K562 (cell line): ENCODE data around the gene TRAF5. TPM values are rescaled to one million over a fixed set of nuclear protein-coding genes. Genes with fewer than 3 reads are reported as not detected.

ENCODE experiments used
- ATAC-seq: fragments of 200-7000 bp; cut with Tn5 transposase; 3 replicates; pipeline ENCODE4 v1.9.1; 2020; ENCODE audit warnings: moderate library complexity
- BruUV-seq: library from RNA; stranded (reverse); fragments of 400-500 nt; replicated peaks from 2 replicates; lab custom pipeline; 2021; lab: Mats Ljungman, UMichigan
- CTCF ChIA-PET: fragments of 300-600 bp; formaldehyde crosslinking; extraction: SDS; loops from one replicate; lab custom pipeline; 2021; ENCODE audit warnings: low intra/inter-chr PET ratio; lab: Yijun Ruan, JAX
- POLR2A ChIA-PET: fragments of 300-600, 350-650 bp; sonication (Branson Sonifier 250); formaldehyde crosslinking; extraction: SDS; loops from one replicate; lab custom pipeline; 2021; ENCODE audit warnings: antibody characterized with exemption, inconsistent platforms; lab: Yijun Ruan, JAX
- DNase-seq, 4 experiments: peaks; one replicate each; pipeline versions ENCODE4 v3.0.0 to v3.0.0-alpha.2; 2011 to 2018; ENCODE audit warnings: low spot score in 3 of 4, mixed read lengths in 3 of 4; ENCODE audit errors: extremely low read depth in 1 of 4
- FAIRE-seq: peaks from 2 replicates; lab custom pipeline; 2011; peaks lifted over from hg19 to GRCh38; lab: Jason Lieb, UNC
- H2AFZ ChIP-seq: 2 replicates; pipeline ENCODE4 v1.6.0; 2011; ENCODE audit warnings: low read depth, low read length, control low read depth, inconsistent platforms
- H3K27ac ChIP-seq: fragments of 200-600 bp; 3 replicates; pipeline ENCODE4 v1.8.0; 2011; ENCODE audit warnings: low read depth, mild to moderate bottlenecking, control low read depth, inconsistent platforms, low read length, moderate library complexity, mixed read lengths; ENCODE audit errors: extremely low read depth
- H3K27me3 ChIP-seq, 2 experiments: fragments of 300-600 bp in 1 of 2; 2 replicates in 1 of 2; 3 replicates in 1 of 2; pipeline versions ENCODE4 v1.6.0 to v1.8.0; 2011; ENCODE audit warnings: inconsistent platforms in 2 of 2, low read length in 2 of 2, mild to moderate bottlenecking in 1 of 2, mixed read lengths in 1 of 2, moderate library complexity in 1 of 2; ENCODE audit not compliant: control insufficient read depth in 2 of 2, insufficient read depth in 2 of 2
- H3K36me3 ChIP-seq: fragments of 300-600 bp; 3 replicates; pipeline ENCODE4 v1.8.0; 2011; ENCODE audit warnings: mild to moderate bottlenecking, low read length, inconsistent platforms; ENCODE audit not compliant: control insufficient read depth, insufficient read depth
- H3K4me1 ChIP-seq, 2 experiments: fragments of 200-600 bp in 1 of 2; replicated peaks in 1 of 2; 2 replicates in 1 of 2; 3 replicates in 1 of 2; pipeline versions ENCODE4 v1.5.1 to v1.8.0; 2011; ENCODE audit warnings: inconsistent platforms in 2 of 2, low read length in 2 of 2, mild to moderate bottlenecking in 1 of 2, mixed read lengths in 1 of 2, moderate library complexity in 1 of 2; ENCODE audit not compliant: control insufficient read depth in 2 of 2, insufficient read depth in 2 of 2
- H3K4me2 ChIP-seq: 2 replicates; pipeline ENCODE4 v1.6.1; 2011; ENCODE audit warnings: low read length, control low read depth, inconsistent platforms, mixed read lengths; ENCODE audit not compliant: insufficient read depth
- H3K4me3 ChIP-seq: fragments of 200-600 bp; sonication (generic), shearing (Covaris generic); 2 replicates; pipeline ENCODE4 v1.5.1; 2016; ENCODE audit warnings: control low read depth, inconsistent platforms
- H3K79me2 ChIP-seq: fragments of 200-600 bp; 3 replicates; pipeline ENCODE4 v1.8.0; 2011; ENCODE audit warnings: low read length, inconsistent platforms; ENCODE audit not compliant: control insufficient read depth, insufficient read depth
- H3K9ac ChIP-seq, 2 experiments: 2 replicates each; pipeline versions ENCODE4 v1.6.0 to v1.6.1; 2011; ENCODE audit warnings: low read depth in 2 of 2, low read length in 2 of 2, control low read depth in 1 of 2, inconsistent platforms in 1 of 2, mild to moderate bottlenecking in 1 of 2, mixed read lengths in 1 of 2; ENCODE audit not compliant: insufficient read depth in 1 of 2
- H3K9me1 ChIP-seq: one replicate; pipeline ENCODE4 v1.6.0; 2011; ENCODE audit warnings: inconsistent platforms, mild to moderate bottlenecking, low read length, moderate library complexity; ENCODE audit not compliant: control insufficient read depth, insufficient read depth
- H3K9me3 ChIP-seq: replicated peaks from 2 replicates; pipeline ENCODE4 v1.5.1; 2011; ENCODE audit warnings: low read depth, low read length, inconsistent platforms; ENCODE audit not compliant: control insufficient read depth, insufficient read depth
- H4K20me1 ChIP-seq: replicated peaks from 2 replicates; pipeline ENCODE4 v1.6.1; 2011; ENCODE audit warnings: low read length, inconsistent platforms, mixed read lengths; ENCODE audit not compliant: control insufficient read depth, insufficient read depth
- ADNP ChIP-seq: fragments of 200-800 bp; sonication (Bioruptor generic); IDR thresholded peaks from 2 replicates; pipeline ENCODE4 v1.6.1; 2016; ENCODE audit warnings: missing genetic modification characterization, missing compliant biosample characterization
- DNMT1 ChIP-seq: fragments of 450-650 bp; IDR thresholded peaks from 2 replicates; pipeline ENCODE4 v1.6.1; 2016; ENCODE audit warnings: antibody characterized with exemption, mild to moderate bottlenecking
- GMEB1 ChIP-seq: fragments of 250-450 bp; sonication (Bioruptor Pico); IDR thresholded peaks from 2 replicates; pipeline ENCODE4 v1.4.0; 2020; ENCODE audit warnings: mild to moderate bottlenecking
- MCM2 ChIP-seq: fragments of 450-650 bp; IDR thresholded peaks from 2 replicates; pipeline ENCODE4 v1.6.1; 2017; ENCODE audit warnings: low read depth, mild to moderate bottlenecking
- MCM5 ChIP-seq: fragments of 450-650 bp; IDR thresholded peaks from 2 replicates; pipeline ENCODE4 v1.6.1; 2016; ENCODE audit warnings: low read depth
- MTA1 ChIP-seq: fragments of 450-650 bp; IDR thresholded peaks from 2 replicates; pipeline ENCODE4 v1.6.1; 2017; ENCODE audit warnings: borderline replicate concordance
- NFATC3 ChIP-seq: fragments of 450-650 bp; IDR thresholded peaks from 2 replicates; pipeline ENCODE4 v1.6.1; 2017; ENCODE audit warnings: mild to moderate bottlenecking
- POLR2A ChIP-seq: fragments of 450-650 bp; conservative IDR thresholded peaks from 2 replicates; pipeline ENCODE4 v1.6.1; 2016
- RB1 ChIP-seq: fragments of 450-650 bp; IDR thresholded peaks from 2 replicates; pipeline ENCODE4 v1.6.1; 2017; ENCODE audit warnings: low read depth, mild to moderate bottlenecking
- SMARCA5 ChIP-seq: fragments of 450-650 bp; IDR thresholded peaks from 2 replicates; pipeline ENCODE4 v1.6.1; 2016
- TGIF2 ChIP-seq: sonication (generic); formaldehyde crosslinking; IDR thresholded peaks from 2 replicates; pipeline ENCODE4 v1.8.1; 2022; ENCODE audit warnings: mild to moderate bottlenecking, missing genetic modification reagents, moderate library complexity
- ZBTB7A ChIP-seq: IDR thresholded peaks from 2 replicates; pipeline ENCODE4 v1.6.1; 2011; ENCODE audit warnings: low read depth, mild to moderate bottlenecking, low read length, moderate library complexity, borderline replicate concordance; ENCODE audit not compliant: control insufficient read depth
- ZEB2 ChIP-seq: fragments of 450-650 bp; IDR thresholded peaks from 2 replicates; pipeline ENCODE4 v1.6.1; 2016
- ZKSCAN3 ChIP-seq: fragments of 250-450 bp; sonication (Bioruptor Pico); IDR thresholded peaks from 2 replicates; pipeline ENCODE4 v1.4.0; 2020
- ZNF232 ChIP-seq: sonication (generic); formaldehyde crosslinking; IDR thresholded peaks from 2 replicates; pipeline ENCODE4 v1.8.0; 2022; ENCODE audit warnings: mild to moderate bottlenecking, missing genetic modification reagents
- ZNF512 ChIP-seq: IDR thresholded peaks from 2 replicates; pipeline ENCODE4 v1.6.1; 2016; ENCODE audit warnings: missing genetic modification characterization, missing compliant biosample characterization
- ZNF592 ChIP-seq: fragments of 450-650 bp; IDR thresholded peaks from 2 replicates; pipeline ENCODE4 v1.6.1; 2017; ENCODE audit warnings: antibody characterized with exemption, mild to moderate bottlenecking
- WGBS: fragments of 100-300 bp; shearing (Covaris generic); methylation state at CpG from one replicate; pipeline ENCODE4 v1.1.6; 2016; ENCODE audit warnings: low coverage, mixed read lengths; ENCODE audit not compliant: insufficient coverage; ENCODE audit errors: missing lambda C conversion rate; 5-methylcytosine and 5-hydroxymethylcytosine counted together
- in situ Hi-C: fragments of 300-500 bp; cut with MboI; formaldehyde crosslinking; loops from 4 replicates; pipeline ENCODE4 v1.15.0; 2018; ENCODE audit warnings: inconsistent platforms, mixed read lengths
- intact Hi-C: fragments of 100-400 bp; cut with micrococcal nuclease; formaldehyde crosslinking; loops from 2 replicates; pipeline ENCODE4 v1.14.2; 2022
- polyA plus RNA-seq, 8 experiments: library from polyadenylated mRNA; depleted of rRNA in 4 of 8; stranded (reverse) in 5 of 8; unstranded in 3 of 8; fragments of >200 nt; fragmentation: Nextera tagmentation in 2 of 8; fragmentation: Illumina TruSeq in 1 of 8; extraction: Ambion mirVana in 2 of 8; extraction: Trizol in 1 of 8; gene quantifications; 2 replicates each; pipeline versions ENCODE4 v1.2.1 to v1.2.3, GENCODE V29; 2011 to 2014; ENCODE audit warnings: inconsistent platforms in 1 of 8, missing spikeins in 1 of 8
- total RNA-seq, 7 experiments: library from RNA; depleted of rRNA in 6 of 7; stranded (reverse); fragments of >200 nt in 6 of 7; fragmentation: Illumina TruSeq in 2 of 7; extraction: Trizol in 2 of 7; gene quantifications; 2 replicates each; pipeline versions ENCODE4 v1.2.1 to v1.2.3, GENCODE V29; 2011 to 2021; ENCODE audit warnings: low replicate concordance in 1 of 7

The TRAF5 gene
- total and polyA plus RNA-seq, 9 of the 15 experiments (the other 6 are each of a cell fraction or from before 2014, with no cell fraction given), result 2.0 to 9.3 (median 5.3) TPM

- TF ChIP-seq ZBTB7A (peak; percentile 69; the same call in 1 of the 2 replicates), GMEB1 (CRISPR knock-in tag) (no peak), ZNF232 (CRISPR knock-in tag) (no peak), ZEB2 (no peak), RB1 (peak; percentile 47; the same call in 1 of the 2 replicates), SMARCA5 (no peak)
Observed at GRCh38 chr1:211326528-211327345, at the start of gene TRAF5 (continued).

GRCh38 chr1:211279340-211279739 is 47.3 kb upstream of the TRAF5 start:
- Histone ChIP-seq H3K4me1 (peaks cover 0 to 4% of the 10 kb centered on the region in 2 experiments; a peak in 1 of 5 replicates), H3K79me2 (0 out of 3 replicates have a peak, but pooled peaks cover 3% of the 10 kb centered on the region), H3K4me3 (no peak overlapping the region), H4K20me1 (no peaks in the 10 kb centered on the region), H3K9ac (no peak overlapping the region), H2AFZ (no peak overlapping the region), H3K9me3 (no peaks in the 10 kb centered on the region), H3K27me3 (no peaks in the 10 kb centered on the region), H3K36me3 (peaks cover 69% of the 10 kb centered on the region), H3K27ac (no peak overlapping the region), H3K9me1 (no peaks in the 10 kb centered on the region), H3K4me2 (no peak overlapping the region)
- no peak for ATAC-seq
- 11% methylated on average over 1 of the region's 1 CpG for WGBS
- ChIA-PET CTCF (no interaction called here), POLR2A (no interaction called here)
- FAIRE-seq, result peak; percentile 44
- no peak for DNase-seq
- in situ Hi-C loops, result no loop called here
- no TSS peak for BruUV-seq
- intact Hi-C loops, result no loop called here
- TF ChIP-seq NFATC3 (no peak), TGIF2 (CRISPR knock-in tag) (no peak), MCM5 (no peak), ZNF592 (no peak), ZKSCAN3 (no peak), MTA1 (no peak), MCM2 (no peak), ADNP (no peak), POLR2A (no peak), DNMT1 (no peak), ZNF512 (tag) (no peak)
